B cell (primary cell): Measurements from ENCODE around the gene DTWD2. TPM values are rescaled to one million over a fixed set of nuclear protein-coding genes. Genes with fewer than 3 reads are reported as not detected.

Source experiments
- ATAC-seq: fragments of 200-7000 bp; cut with Tn5 transposase; one replicate; pipeline ENCODE4 v1.10.0; 2021; ENCODE audit warnings: low read depth, mild to moderate bottlenecking, moderate number of reproducible peaks, moderate library complexity
- CTCF ChIA-PET: fragments of 350-600 bp; sonication (Branson Sonifier 250); formaldehyde crosslinking; loops from one replicate; lab custom pipeline; 2021; ENCODE audit warnings: antibody characterized with exemption, inconsistent platforms; lab: Charles Lee
- POLR2A ChIA-PET: fragments of 350-600 bp; sonication (Branson Sonifier 250); formaldehyde crosslinking; loops from one replicate; lab custom pipeline; 2021; ENCODE audit warnings: antibody characterized with exemption; lab: Charles Lee
- DNase-seq: peaks from one replicate; pipeline ENCODE4 v3.0.0; 2013
- H2AFZ ChIP-seq: 2 replicates; pipeline ENCODE4 v1.6.1; 2012; ENCODE audit warnings: mild to moderate bottlenecking, low read depth, low read length; ENCODE audit not compliant: insufficient read depth, poor library complexity, severe bottlenecking
- H3K27ac ChIP-seq, 2 donors: 1 replicate in 1 of 2; 2 replicates in 1 of 2; pipeline ENCODE4 v1.5.1; 2012 to 2013; ENCODE audit warnings: low read length in 2 of 2, mild to moderate bottlenecking in 2 of 2, moderate library complexity in 1 of 2
- H3K27me3 ChIP-seq, 4 experiments: fragments of 200-600 bp in 1 of 4; sonication (generic) in 1 of 4; replicated peaks in 1 of 4; 1 replicate in 2 of 4; 2 replicates in 2 of 4; pipeline versions ENCODE4 v1.6.1 to v1.7.0; 2013 to 2016; ENCODE audit warnings: low read length in 3 of 4, mild to moderate bottlenecking in 2 of 4, mixed read lengths in 1 of 4, moderate library complexity in 1 of 4; ENCODE audit not compliant: insufficient read depth in 4 of 4, control insufficient read depth in 3 of 4; ENCODE audit errors: control extremely low read depth in 1 of 4
- H3K36me3 ChIP-seq, 2 experiments: replicated peaks in 1 of 2; 1 replicate in 1 of 2; 2 replicates in 1 of 2; pipeline versions ENCODE4 v1.6.1 to v1.7.1; 2013; ENCODE audit warnings: low read length in 1 of 2; ENCODE audit not compliant: insufficient read depth in 2 of 2, control insufficient read depth in 1 of 2; ENCODE audit errors: control extremely low read depth in 1 of 2, extremely low read depth in 1 of 2
- H3K4me1 ChIP-seq, 2 donors: fragments of 200-600 bp in 1 of 2; sonication (generic) in 1 of 2; 1 replicate in 1 of 2; 2 replicates in 1 of 2; pipeline versions ENCODE4 v1.5.1 to v1.6.1; 2013 to 2017; ENCODE audit warnings: low read length in 2 of 2; ENCODE audit not compliant: control insufficient read depth in 2 of 2, insufficient read depth in 2 of 2
- H3K4me2 ChIP-seq: replicated peaks from 2 replicates; pipeline ENCODE3; 2012; ENCODE audit warnings: mild to moderate bottlenecking, low read depth, low read length; ENCODE audit not compliant: poor library complexity, severe bottlenecking
- H3K4me3 ChIP-seq, 5 experiments: fragments of 200-600 bp in 1 of 5; sonication (generic) in 1 of 5; 1 replicate in 3 of 5; 2 replicates in 2 of 5; pipeline versions ENCODE4 v1.5.1 to v1.7.0; 2011 to 2016; ENCODE audit warnings: low read length in 4 of 5, mild to moderate bottlenecking in 4 of 5, low read depth in 2 of 5, control low read depth in 1 of 5, moderate library complexity in 1 of 5; ENCODE audit not compliant: insufficient read depth in 1 of 5; ENCODE audit errors: control extremely low read depth in 1 of 5, extremely low read depth in 1 of 5
- H3K79me2 ChIP-seq: fragments of 200-600 bp; sonication (generic); one replicate; pipeline ENCODE4 v1.6.0; 2016; ENCODE audit warnings: low read length; ENCODE audit not compliant: control insufficient read depth, insufficient read depth
- H3K9ac ChIP-seq: fragments of 200-600 bp; sonication (generic); 2 replicates; pipeline ENCODE4 v1.6.1; 2017; ENCODE audit warnings: mild to moderate bottlenecking, low read length, moderate library complexity
- H3K9me3 ChIP-seq, 3 donors: one replicate each; pipeline versions ENCODE4 v1.6.1 to v1.7.1; 2013; ENCODE audit warnings: low read length in 2 of 3; ENCODE audit not compliant: control insufficient read depth in 2 of 3, insufficient read depth in 1 of 3; ENCODE audit errors: control extremely low read depth in 1 of 3
- H4K20me1 ChIP-seq: 2 replicates; pipeline ENCODE4 v1.6.0; 2012; ENCODE audit warnings: mild to moderate bottlenecking, low read length; ENCODE audit not compliant: insufficient read depth, control insufficient read depth, poor library complexity, severe bottlenecking
- H3K27ac Mint-ChIP-seq: one replicate; pipeline ENCODE4 v1.8.0; 2021; ENCODE audit warnings: mixed read lengths
- H3K27me3 Mint-ChIP-seq: one replicate; pipeline ENCODE4 v1.8.0; 2021; ENCODE audit warnings: mixed read lengths
- H3K4me1 Mint-ChIP-seq: one replicate; pipeline ENCODE4 v1.8.0; 2021; ENCODE audit warnings: mixed read lengths
- H3K4me3 Mint-ChIP-seq: one replicate; pipeline ENCODE4 v1.8.0; 2021; ENCODE audit warnings: mixed read lengths
- H3K9me3 Mint-ChIP-seq: one replicate; pipeline ENCODE4 v1.8.0; 2022; ENCODE audit warnings: mixed read lengths; ENCODE audit not compliant: insufficient read depth
- CTCF ChIP-seq: fragments of 200-600 bp; IDR thresholded peaks from one replicate; pipeline ENCODE4 v1.8.0; 2022; ENCODE audit warnings: antibody characterized with exemption, mild to moderate bottlenecking
- EZH2 ChIP-seq: IDR thresholded peaks from 2 replicates; pipeline ENCODE4 v1.6.1; 2012; ENCODE audit warnings: borderline replicate concordance, low read depth, mild to moderate bottlenecking, moderate library complexity, low read length; ENCODE audit not compliant: insufficient read depth, poor library complexity, severe bottlenecking
- WGBS: methylation state at CpG from one replicate; pipeline ENCODE4 v1.1.5; 2013; ENCODE audit warnings: missing lambda C conversion rate; ENCODE audit not compliant: insufficient coverage; 5-methylcytosine and 5-hydroxymethylcytosine counted together
- intact Hi-C: fragments of 100-400 bp; cut with micrococcal nuclease; formaldehyde crosslinking; loops from one replicate; pipeline ENCODE4 v1.10.0; 2022
- polyA plus RNA-seq: library from polyadenylated mRNA; depleted of rRNA; stranded (reverse); fragments of >200 nt; gene quantifications from 2 replicates; pipeline ENCODE4 v1.2.3, GENCODE V29; 2012
- total RNA-seq, 2 donors: library from RNA; stranded (reverse); fragments of 120-200 nt in 1 of 2; gene quantifications; 1 replicate in 1 of 2; 2 replicates in 1 of 2; pipeline versions ENCODE4 v1.2.3 to v1.2.4, GENCODE V29; 2013 to 2022

The DTWD2 gene
- total and polyA plus RNA-seq, 2 donors (not counting 1 experiment from before 2014, with no cell fraction given), result 3.7 to 6.0 TPM

GRCh38 chr5:118794281-118794680 lies 194.1 kb downstream of the DTWD2 start:
- Histone ChIP-seq H2AFZ (no peak overlapping the region), H4K20me1 (no peaks in the 10 kb centered on the region), H3K36me3 (no peaks in the 10 kb centered on the region), H3K4me2 (no peak overlapping the region), H3K4me3 (no peak overlapping the region), H3K9me3 (no peaks in the 10 kb centered on the region), H3K27ac (no peak overlapping the region), H3K27me3 (no peaks in the 10 kb centered on the region), H3K4me1 (no peaks in the 10 kb centered on the region), H3K79me2 (no peaks in the 10 kb centered on the region), H3K9ac (no peak overlapping the region)
- ATAC-seq (no peak), DNase-seq (no peak)
- ChIA-PET POLR2A (no interaction called here), CTCF (interaction anchor here (4.2 kb wide), 1 partner anchor 1339 kb away, joined by 27 read pairs; no protein-coding TSS in a partner anchor)
- intact Hi-C loops, result no loop called here
- TF ChIP-seq CTCF (no peak), EZH2 (no peak)
- Mint-ChIP-seq H3K4me3 (no peak overlapping the region), H3K27ac (no peak overlapping the region), H3K9me3 (no peaks in the 10 kb centered on the region), H3K27me3 (no peaks in the 10 kb centered on the region), H3K4me1 (no peaks in the 10 kb centered on the region)
- 86% methylated on average over 1 of the region's 3 CpGs for WGBS

DNA sequence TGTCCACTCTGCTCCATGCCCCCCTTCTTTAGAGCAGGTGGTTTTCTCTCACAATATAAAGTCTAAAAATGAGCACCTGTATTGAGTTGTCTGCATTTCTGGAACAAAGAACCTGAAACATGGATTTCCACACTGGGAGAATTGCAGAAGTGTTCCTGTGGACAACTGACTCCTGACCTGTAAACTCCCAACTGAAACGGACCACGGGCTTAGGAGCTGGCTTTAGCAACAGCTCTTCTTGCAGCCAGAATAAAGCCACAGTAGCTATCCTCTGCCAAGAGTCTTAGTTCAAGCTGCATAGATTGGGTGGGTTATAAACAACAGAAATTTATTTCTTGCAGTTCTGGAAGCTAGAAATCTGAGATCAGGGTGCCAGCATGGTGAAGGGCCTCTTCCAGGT lies 194.7 kb downstream of the DTWD2 start:
- Histone ChIP-seq H3K27me3 (no peaks in the 10 kb centered on the region), H3K9me3 (no peaks in the 10 kb centered on the region), H3K27ac (no peak overlapping the region), H3K4me3 (no peak overlapping the region), H4K20me1 (no peaks in the 10 kb centered on the region), H3K79me2 (no peaks in the 10 kb centered on the region), H3K4me2 (no peak overlapping the region), H3K4me1 (no peaks in the 10 kb centered on the region), H3K9ac (no peak overlapping the region), H3K36me3 (no peaks in the 10 kb centered on the region), H2AFZ (no peak overlapping the region)
- ATAC-seq, result no peak
- H3K27me3 Mint-ChIP-seq, result no peaks in the 10 kb centered on the region
- no peak for TF ChIP-seq CTCF
- TF ChIP-seq EZH2, result no peak
- H3K9me3 Mint-ChIP-seq, result no peaks in the 10 kb centered on the region
- H3K4me1 Mint-ChIP-seq, result no peaks in the 10 kb centered on the region
- ChIA-PET POLR2A (no interaction called here), CTCF (interaction anchor here (4.2 kb wide), 1 partner anchor 1338 kb away, joined by 27 read pairs; no protein-coding TSS in a partner anchor)
- intact Hi-C loops, result no loop called here
- H3K27ac Mint-ChIP-seq, result no peak overlapping the region
- H3K4me3 Mint-ChIP-seq, result no peak overlapping the region
- no CpG with 5 or more reads among the region's 2 CpGs for WGBS
- no peak for DNase-seq
